Spleen (tissue), 11 donors: ENCODE data around the gene SMAD5. TPM values are rescaled to one million over a fixed set of nuclear protein-coding genes. Genes with fewer than 3 reads are reported as not detected.

Experiments used
- DNase-seq: peaks from one replicate; pipeline ENCODE4 v3.0.0-alpha.2; 2020
- H3K27ac ChIP-seq, 8 donors: fragments of 200-600 bp; sonication (generic) in 7 of 8; 1 replicate in 4 of 8; 2 replicates in 4 of 8; pipeline versions ENCODE4 v1.5.0 to v1.8.0; 2016 to 2021; ENCODE audit warnings: inconsistent platforms in 4 of 8, mild to moderate bottlenecking in 4 of 8, moderate library complexity in 1 of 8
- H3K27me3 ChIP-seq, 7 donors: fragments of 200-600 bp; sonication (generic) in 6 of 7; replicated peaks in 1 of 7; 1 replicate in 4 of 7; 2 replicates in 3 of 7; pipeline versions ENCODE4 v1.5.0 to v1.8.0; 2016 to 2021; ENCODE audit warnings: inconsistent platforms in 3 of 7, mild to moderate bottlenecking in 1 of 7
- H3K36me3 ChIP-seq, 6 donors: fragments of 200-600 bp; sonication (generic) in 5 of 6; 1 replicate in 4 of 6; 2 replicates in 2 of 6; pipeline versions ENCODE4 v1.5.0 to v1.8.0; 2016 to 2021; ENCODE audit warnings: inconsistent platforms in 2 of 6
- H3K4me1 ChIP-seq, 6 donors: fragments of 200-600 bp; sonication (generic) in 5 of 6; 1 replicate in 3 of 6; 2 replicates in 3 of 6; pipeline versions ENCODE4 v1.5.0 to v1.8.0; 2016 to 2021; ENCODE audit warnings: inconsistent platforms in 3 of 6
- H3K4me3 ChIP-seq, 8 donors: fragments of 200-600 bp; sonication (generic) in 7 of 8; 1 replicate in 4 of 8; 2 replicates in 4 of 8; pipeline versions ENCODE4 v1.5.0 to v1.8.0; 2016 to 2021; ENCODE audit warnings: inconsistent platforms in 4 of 8, mild to moderate bottlenecking in 4 of 8, moderate library complexity in 2 of 8
- H3K9me3 ChIP-seq, 8 donors: fragments of 200-600 bp; sonication (generic) in 7 of 8; 1 replicate in 4 of 8; 2 replicates in 4 of 8; pipeline versions ENCODE4 v1.5.0 to v1.8.0; 2016 to 2021; ENCODE audit warnings: inconsistent platforms in 4 of 8
- POLR2A ChIP-seq, 3 donors: fragments of 450-650 bp; IDR thresholded peaks; one replicate each; pipeline ENCODE4 v1.5.1; 2017; ENCODE audit warnings: antibody characterized with exemption in 3 of 3, mild to moderate bottlenecking in 1 of 3
- POLR2AphosphoS5 ChIP-seq, 3 donors: sonication (generic); formaldehyde crosslinking; IDR thresholded peaks; one replicate each; pipeline ENCODE4 v1.5.1; 2017; ENCODE audit warnings: antibody characterized with exemption in 3 of 3
- WGBS, 5 donors: extraction: QIAGEN DNeasy Blood & Tissue Kit in 3 of 5; methylation state at CpG; one replicate each; pipeline versions ENCODE4 v1.1.5 to v1.1.7; 2013 to 2018; 5-methylcytosine and 5-hydroxymethylcytosine counted together
- intact Hi-C: fragments of 100-400 bp; cut with DNase I; formaldehyde crosslinking; loops from one replicate; pipeline ENCODE4 v1.15.0; 2023; ENCODE audit warnings: low total_unique reads
- polyA plus RNA-seq, 3 donors: library from polyadenylated mRNA; stranded (reverse); fragments of 200-250 nt; gene quantifications; one replicate each; pipeline ENCODE4 v1.2.1, GENCODE V29; 2013
- total RNA-seq, 7 donors: library from RNA; depleted of rRNA in 3 of 7; stranded (reverse); fragments of >200 nt in 3 of 7; fragmentation: NEBNext Ultra II Directional in 4 of 7; extraction: Animal tissue kit (Norgen Biotek cat#: 25700) in 4 of 7; gene quantifications; one replicate each; pipeline versions ENCODE4 v1.1.0 to v1.2.1, GENCODE V29; 2016 to 2021
- TF ChIP-seq, protein P1 (sequence below), 11 experiments: fragments of 200-600 bp in 7 of 11; fragments of 450-650 bp in 4 of 11; sonication (generic) in 4 of 11; IDR thresholded peaks in 8 of 11; conservative IDR thresholded peaks in 3 of 11; 1 replicate in 7 of 11; 2 replicates in 4 of 11; pipeline versions ENCODE4 v1.4.0 to v1.8.0; 2016 to 2021; ENCODE audit warnings: antibody characterized with exemption in 11 of 11, inconsistent platforms in 4 of 11, mild to moderate bottlenecking in 1 of 11
- donor health status: healthy with polysubstance abuse.
- donor health status: DM: no; HTN: no; CAD: no; lungs with moderate emphysema.
- donor health status: DM: no; HTN: no; CAD: no.
- donor health status: Bipolar disorder and iron deficiency.
- donor health status: healthy.
- donor health status: DM: no; HTN: no; CAD: no.
- donor health status: DM: yes; HTN: yes; CAD: no.

Gene SMAD5
- total and polyA plus RNA-seq, 10 donors = 5.3 to 70.4 (median 52.8) TPM

GRCh38 chr5:136114414-136115125 is 18.1 kb upstream of the SMAD5 start:
- Histone ChIP-seq H3K4me3 (no peak overlapping the region), H3K4me1 (no peaks in the 10 kb centered on the region), H3K9me3 (no peaks in the 10 kb centered on the region), H3K27ac (no peak overlapping the region), H3K36me3 (no peaks in the 10 kb centered on the region), H3K27me3 (no peaks in the 10 kb centered on the region)
- intact Hi-C loops = no loop called here
- no peak for DNase-seq
- TF ChIP-seq POLR2AphosphoS5 (IDR thresholded peaks at IDR 0.05) (no peak), POLR2A (IDR thresholded peaks at IDR 0.05) (no peak)
- TF ChIP-seq, protein P1, sequence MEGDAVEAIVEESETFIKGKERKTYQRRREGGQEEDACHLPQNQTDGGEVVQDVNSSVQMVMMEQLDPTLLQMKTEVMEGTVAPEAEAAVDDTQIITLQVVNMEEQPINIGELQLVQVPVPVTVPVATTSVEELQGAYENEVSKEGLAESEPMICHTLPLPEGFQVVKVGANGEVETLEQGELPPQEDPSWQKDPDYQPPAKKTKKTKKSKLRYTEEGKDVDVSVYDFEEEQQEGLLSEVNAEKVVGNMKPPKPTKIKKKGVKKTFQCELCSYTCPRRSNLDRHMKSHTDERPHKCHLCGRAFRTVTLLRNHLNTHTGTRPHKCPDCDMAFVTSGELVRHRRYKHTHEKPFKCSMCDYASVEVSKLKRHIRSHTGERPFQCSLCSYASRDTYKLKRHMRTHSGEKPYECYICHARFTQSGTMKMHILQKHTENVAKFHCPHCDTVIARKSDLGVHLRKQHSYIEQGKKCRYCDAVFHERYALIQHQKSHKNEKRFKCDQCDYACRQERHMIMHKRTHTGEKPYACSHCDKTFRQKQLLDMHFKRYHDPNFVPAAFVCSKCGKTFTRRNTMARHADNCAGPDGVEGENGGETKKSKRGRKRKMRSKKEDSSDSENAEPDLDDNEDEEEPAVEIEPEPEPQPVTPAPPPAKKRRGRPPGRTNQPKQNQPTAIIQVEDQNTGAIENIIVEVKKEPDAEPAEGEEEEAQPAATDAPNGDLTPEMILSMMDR (IDR thresholded peaks at IDR 0.05 in 8 of 11, conservative IDR thresholded peaks at IDR 0.05 in 3 of 11) = no peak
- WGBS, 5 donors = 92 to 97% (median 96%) methylated on average over 5 of the region's 5 CpGs

GRCh38 chr5:136115183-136115865 is 17.3 kb upstream of the SMAD5 start:
- TF ChIP-seq, protein P1 (IDR thresholded peaks at IDR 0.05 in 8 of 11, conservative IDR thresholded peaks at IDR 0.05 in 3 of 11) = no peak
- no peak for TF ChIP-seq POLR2AphosphoS5 (IDR thresholded peaks at IDR 0.05)
- no peak for TF ChIP-seq POLR2A (IDR thresholded peaks at IDR 0.05)
- Histone ChIP-seq H3K9me3 (no peaks in the 10 kb centered on the region), H3K4me1 (no peaks in the 10 kb centered on the region), H3K4me3 (no peak overlapping the region), H3K27me3 (no peaks in the 10 kb centered on the region), H3K27ac (no peak overlapping the region), H3K36me3 (no peaks in the 10 kb centered on the region)
- intact Hi-C loops = no loop called here
- no peak for DNase-seq
- 81 to 89% (median 85%) methylated on average over 1 of the region's 1 CpG for WGBS, 5 donors

GRCh38 chr5:136120529-136120928 is 12.1 kb upstream of the SMAD5 start:
- no peak for DNase-seq
- Histone ChIP-seq H3K36me3 (no peaks in the 10 kb centered on the region), H3K4me3 (no peak overlapping the region), H3K9me3 (no peaks in the 10 kb centered on the region), H3K27ac (no peak overlapping the region), H3K4me1 (no peaks in the 10 kb centered on the region), H3K27me3 (no peaks in the 10 kb centered on the region)
- TF ChIP-seq POLR2A (IDR thresholded peaks at IDR 0.05) (no peak), POLR2AphosphoS5 (IDR thresholded peaks at IDR 0.05) (no peak)
- TF ChIP-seq, protein P1 (IDR thresholded peaks at IDR 0.05 in 8 of 11, conservative IDR thresholded peaks at IDR 0.05 in 3 of 11) = no peak
- intact Hi-C loops = no loop called here
- WGBS, 5 donors = 93 to 97% (median 95%) methylated on average over 5 of the region's 5 CpGs

DNA sequence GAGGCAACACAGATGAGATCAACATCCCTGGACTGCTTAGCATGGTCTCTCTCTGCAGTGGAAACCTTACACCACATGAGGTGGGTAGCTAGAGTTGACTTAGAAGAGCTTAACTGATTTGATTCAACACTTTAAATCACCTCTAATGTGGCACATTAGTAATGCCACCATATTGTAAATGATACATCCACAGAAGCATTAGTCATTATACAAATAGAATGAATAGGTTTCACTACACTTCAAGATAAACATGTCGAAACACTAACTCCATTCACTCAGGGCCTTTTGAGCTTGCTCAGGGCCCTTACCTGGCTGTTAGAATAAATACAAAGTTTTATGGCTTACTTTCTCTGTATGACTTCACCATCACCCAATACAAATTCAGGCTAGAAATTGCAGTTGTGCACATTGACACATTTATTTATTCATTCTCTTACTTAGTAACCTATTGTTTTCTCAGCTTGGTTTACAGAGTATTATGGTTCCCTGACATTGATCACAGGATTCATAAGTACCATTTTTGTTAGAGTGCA is 9.3 kb upstream of the SMAD5 start:
- DNase-seq = no peak
- no peaks in the 10 kb centered on the region for H3K36me3 ChIP-seq
- H3K4me1 ChIP-seq = no peaks in the 10 kb centered on the region
- peaks cover 0 to 4% (median 0%) of the 10 kb centered on the region in 7 donors for H3K27me3 ChIP-seq
- H3K9me3 ChIP-seq = no peaks in the 10 kb centered on the region
- H3K27ac ChIP-seq = no peak overlapping the region
- WGBS, 5 donors = 86 to 95% (median 94%) methylated on average over 1 of the region's 1 CpG
- TF ChIP-seq, protein P1 (IDR thresholded peaks at IDR 0.05 in 8 of 11, conservative IDR thresholded peaks at IDR 0.05 in 3 of 11) = no peak
- H3K4me3 ChIP-seq = no peak overlapping the region
- intact Hi-C loops = no loop called here
